Keratinocyte (primary cell): ENCODE results near the gene ZNF516. TPM values are rescaled to one million over a fixed set of nuclear protein-coding genes. Genes with fewer than 3 reads are reported as not detected.

Experiments used
- DNase-seq: peaks from one replicate; pipeline ENCODE4 v3.0.0-alpha.2; 2011; ENCODE audit warnings: low read depth, missing footprints, low spot score
- FAIRE-seq: peaks from 2 replicates; lab custom pipeline; 2011; peaks lifted over from hg19 to GRCh38; lab: Jason Lieb, UNC
- H2AFZ ChIP-seq: 2 replicates; pipeline ENCODE4 v1.6.0; 2012; ENCODE audit warnings: low read length, control low read depth, inconsistent platforms; ENCODE audit not compliant: control insufficient read depth
- H3K27ac ChIP-seq: 2 replicates; pipeline ENCODE4 v1.5.1; 2011; ENCODE audit warnings: low read length; ENCODE audit not compliant: control insufficient read depth, insufficient read depth
- H3K27me3 ChIP-seq: 3 replicates; pipeline ENCODE4 v1.6.0; 2011; ENCODE audit warnings: low read length; ENCODE audit not compliant: control insufficient read depth, insufficient read depth; ENCODE audit errors: extremely low read depth
- H3K36me3 ChIP-seq, 2 experiments: 2 replicates in 1 of 2; 3 replicates in 1 of 2; pipeline ENCODE4 v1.5.1; 2011; ENCODE audit warnings: low read length in 2 of 2, mild to moderate bottlenecking in 1 of 2; ENCODE audit not compliant: control insufficient read depth in 2 of 2, insufficient read depth in 2 of 2; ENCODE audit errors: extremely low read depth in 1 of 2
- H3K4me1 ChIP-seq: 3 replicates; pipeline ENCODE4 v1.5.1; 2011; ENCODE audit warnings: low read length; ENCODE audit not compliant: control insufficient read depth, insufficient read depth; ENCODE audit errors: extremely low read depth
- H3K4me2 ChIP-seq: 3 replicates; pipeline ENCODE4 v1.6.0; 2011; ENCODE audit warnings: low read depth, low read length; ENCODE audit not compliant: control insufficient read depth, insufficient read depth; ENCODE audit errors: extremely low read depth
- H3K4me3 ChIP-seq, 3 experiments: fragments of 200-600 bp in 1 of 3; sonication (generic) in 1 of 3; 2 replicates in 2 of 3; 3 replicates in 1 of 3; pipeline ENCODE4 v1.5.1; 2011 to 2016; ENCODE audit warnings: low read length in 3 of 3, mild to moderate bottlenecking in 3 of 3, control low read depth in 2 of 3, inconsistent platforms in 1 of 3, low read depth in 1 of 3, mixed read lengths in 1 of 3, mixed run types in 1 of 3, moderate library complexity in 1 of 3; ENCODE audit not compliant: control insufficient read depth in 2 of 3, insufficient read depth in 2 of 3; ENCODE audit errors: extremely low read depth in 1 of 3
- H3K79me2 ChIP-seq: 2 replicates; pipeline ENCODE4 v1.6.0; 2012; ENCODE audit warnings: low read length; ENCODE audit not compliant: control insufficient read depth, insufficient read depth
- H3K9ac ChIP-seq: 3 replicates; pipeline ENCODE4 v1.6.0; 2011; ENCODE audit warnings: low read length; ENCODE audit not compliant: control insufficient read depth, insufficient read depth; ENCODE audit errors: extremely low read depth
- H3K9me1 ChIP-seq: 3 replicates; pipeline ENCODE4 v1.6.0; 2011; ENCODE audit warnings: low read length; ENCODE audit not compliant: control insufficient read depth, insufficient read depth; ENCODE audit errors: extremely low read depth
- H3K9me3 ChIP-seq: 2 replicates; pipeline ENCODE4 v1.5.1; 2012; ENCODE audit warnings: low read depth, low read length; ENCODE audit not compliant: control insufficient read depth
- H4K20me1 ChIP-seq: 3 replicates; pipeline ENCODE4 v1.6.0; 2011; ENCODE audit warnings: low read length; ENCODE audit not compliant: control insufficient read depth, insufficient read depth; ENCODE audit errors: extremely low read depth
- EZH2 ChIP-seq: IDR thresholded peaks from one replicate; pipeline ENCODE4 v1.6.1; 2012; ENCODE audit warnings: inconsistent platforms, mild to moderate bottlenecking, low read length, moderate library complexity
- dilution Hi-C: fragments of 300-500 bp; cut with MboI; formaldehyde crosslinking; loops from one replicate; pipeline ENCODE4 v1.7.0; 2020; ENCODE audit warnings: low sequenced_read_pairs; ENCODE audit not compliant: extremely low pct_ligation_motif_present
- polyA plus RNA-seq, 5 experiments: library from polyadenylated mRNA; depleted of rRNA in 3 of 5; stranded (reverse) in 3 of 5; stranded (forward) in 1 of 5; unstranded in 1 of 5; fragments of >200 nt; gene quantifications; 1 replicate in 1 of 5; 2 replicates in 3 of 5; 3 replicates in 1 of 5; pipeline versions ENCODE4 v1.2.1 to v1.2.3, GENCODE V29; 2011 to 2012; ENCODE audit warnings: missing spikeins in 2 of 5, low read depth in 1 of 5, low replicate concordance in 1 of 5
- TF ChIP-seq, protein P1 (sequence below), 3 experiments: IDR thresholded peaks in 1 of 3; conservative IDR thresholded peaks in 1 of 3; optimal IDR thresholded peaks in 1 of 3; 2 replicates in 2 of 3; 3 replicates in 1 of 3; pipeline versions ENCODE3 to v1.5.1; 2011; ENCODE audit warnings: low read length in 3 of 3, mild to moderate bottlenecking in 3 of 3, moderate library complexity in 2 of 3, control low read depth in 1 of 3, inconsistent platforms in 1 of 3; ENCODE audit not compliant: insufficient read depth in 2 of 3; ENCODE audit errors: extremely low read depth in 1 of 3

Gene ZNF516
- polyA plus RNA-seq, 1 donor (not counting 4 experiments of a cell fraction or from before 2014, with no cell fraction given): 9.3 TPM

DNA sequence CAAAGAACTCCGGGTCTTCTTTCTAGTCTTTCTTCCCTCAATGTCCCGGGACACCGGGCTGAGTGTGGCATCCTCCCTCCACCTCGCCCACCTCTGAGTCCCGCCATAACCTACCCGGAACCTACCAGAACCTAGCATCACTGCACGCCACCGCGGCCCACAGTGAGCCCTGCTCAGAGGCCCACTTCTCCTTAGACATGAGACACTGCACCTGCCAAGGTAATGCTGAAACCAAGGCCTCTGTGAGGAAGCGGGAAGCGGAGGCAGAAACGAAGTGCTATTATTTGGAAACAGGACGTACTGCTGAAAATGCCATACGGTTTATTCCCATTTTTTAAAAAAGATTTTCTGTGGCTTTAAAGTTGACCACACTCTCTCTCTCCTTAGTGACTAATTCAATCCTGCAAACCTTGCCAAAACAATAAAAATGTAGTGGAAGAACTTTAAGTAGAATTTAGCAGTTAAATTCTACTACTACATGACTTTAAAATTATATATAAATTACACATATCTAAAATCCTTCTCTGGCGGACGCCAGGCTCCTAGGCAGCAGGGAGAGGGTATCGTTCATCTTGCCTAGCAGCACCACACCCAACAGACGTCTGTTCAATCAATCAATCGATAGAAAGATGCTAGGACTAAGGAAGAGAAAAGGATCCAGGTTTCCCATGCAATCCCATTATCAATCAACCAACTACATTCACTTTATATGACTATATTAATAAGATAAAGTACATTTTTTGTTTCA lies 82.0 kb downstream of the ZNF516 start:
- Histone ChIP-seq H3K9ac (no peak overlapping the region), H3K4me1 (no peaks in the 10 kb centered on the region), H3K36me3 (peaks cover 0 to 7% of the 10 kb centered on the region in 2 experiments), H3K79me2 (peaks cover 44% of the 10 kb centered on the region), H3K27me3 (no peaks in the 10 kb centered on the region), H3K9me3 (no peaks in the 10 kb centered on the region), H3K4me2 (no peak overlapping the region), H4K20me1 (peaks cover 8% of the 10 kb centered on the region), H3K27ac (no peak overlapping the region), H3K9me1 (no peaks in the 10 kb centered on the region), H2AFZ (no peak overlapping the region), H3K4me3 (no peak overlapping the region)
- dilution Hi-C loops: no loop called here
- TF ChIP-seq EZH2: no peak
- TF ChIP-seq, protein P1, sequence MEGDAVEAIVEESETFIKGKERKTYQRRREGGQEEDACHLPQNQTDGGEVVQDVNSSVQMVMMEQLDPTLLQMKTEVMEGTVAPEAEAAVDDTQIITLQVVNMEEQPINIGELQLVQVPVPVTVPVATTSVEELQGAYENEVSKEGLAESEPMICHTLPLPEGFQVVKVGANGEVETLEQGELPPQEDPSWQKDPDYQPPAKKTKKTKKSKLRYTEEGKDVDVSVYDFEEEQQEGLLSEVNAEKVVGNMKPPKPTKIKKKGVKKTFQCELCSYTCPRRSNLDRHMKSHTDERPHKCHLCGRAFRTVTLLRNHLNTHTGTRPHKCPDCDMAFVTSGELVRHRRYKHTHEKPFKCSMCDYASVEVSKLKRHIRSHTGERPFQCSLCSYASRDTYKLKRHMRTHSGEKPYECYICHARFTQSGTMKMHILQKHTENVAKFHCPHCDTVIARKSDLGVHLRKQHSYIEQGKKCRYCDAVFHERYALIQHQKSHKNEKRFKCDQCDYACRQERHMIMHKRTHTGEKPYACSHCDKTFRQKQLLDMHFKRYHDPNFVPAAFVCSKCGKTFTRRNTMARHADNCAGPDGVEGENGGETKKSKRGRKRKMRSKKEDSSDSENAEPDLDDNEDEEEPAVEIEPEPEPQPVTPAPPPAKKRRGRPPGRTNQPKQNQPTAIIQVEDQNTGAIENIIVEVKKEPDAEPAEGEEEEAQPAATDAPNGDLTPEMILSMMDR (optimal IDR thresholded peaks at IDR 0.05 in 1 of 3, IDR thresholded peaks at IDR 0.05 in 1 of 3, conservative IDR thresholded peaks at IDR 0.05 in 1 of 3; ENCODE audit: extremely low read depth in 1 of 3, insufficient read depth in 2 of 3, low read length in 3 of 3): no peak
- DNase-seq (no peak), FAIRE-seq (no peak)

DNA sequence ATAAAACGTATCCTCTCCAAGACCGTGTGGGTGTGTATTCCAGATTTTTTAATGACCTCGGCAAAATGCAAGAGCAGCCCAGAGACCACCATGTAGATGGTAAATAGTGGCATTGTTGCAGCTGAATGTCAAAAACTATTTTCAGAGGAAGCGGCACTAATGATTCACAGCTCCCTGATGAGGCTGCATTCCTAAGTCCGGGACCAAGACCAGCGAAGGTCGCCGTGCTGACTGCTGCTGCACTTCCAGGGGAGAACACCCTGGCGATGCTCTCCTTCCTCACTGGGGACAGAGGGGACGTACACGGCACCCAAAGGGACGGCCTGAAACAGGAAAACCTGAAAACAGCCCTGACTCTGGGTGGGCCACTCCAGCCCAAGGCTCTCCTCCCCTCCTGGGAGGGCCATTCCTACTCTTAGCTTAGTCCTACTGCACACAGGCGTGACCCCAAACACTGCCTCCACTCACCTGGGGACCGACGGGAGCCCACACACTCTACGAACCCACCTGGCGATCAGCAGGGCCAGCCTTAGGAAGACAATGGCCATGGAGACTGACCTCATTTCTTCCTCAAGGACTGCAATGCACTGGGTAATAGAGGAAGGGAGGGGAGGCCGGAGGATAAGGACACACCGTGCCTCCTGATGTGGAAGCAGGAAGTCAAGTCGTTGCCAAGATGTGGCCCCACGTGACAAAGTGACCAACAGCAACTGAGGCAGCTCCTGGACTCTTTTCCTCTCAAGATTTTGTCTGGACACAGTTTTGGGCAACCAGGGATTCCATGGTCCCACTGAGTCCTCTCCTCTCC lies 82.8 kb downstream of the ZNF516 start:
- DNase-seq (no peak), FAIRE-seq (no peak)
- Histone ChIP-seq H3K9me1 (no peaks in the 10 kb centered on the region), H3K4me3 (no peak overlapping the region), H3K79me2 (peaks cover 48% of the 10 kb centered on the region), H3K27ac (no peak overlapping the region), H2AFZ (no peak overlapping the region), H3K36me3 (peaks cover 0 to 7% of the 10 kb centered on the region in 2 experiments), H4K20me1 (peaks cover 8% of the 10 kb centered on the region), H3K4me1 (no peaks in the 10 kb centered on the region), H3K9ac (no peak overlapping the region), H3K27me3 (no peaks in the 10 kb centered on the region), H3K9me3 (no peaks in the 10 kb centered on the region), H3K4me2 (no peak overlapping the region)
- dilution Hi-C loops: no loop called here
- no peak for TF ChIP-seq EZH2
- TF ChIP-seq, protein P1 (optimal IDR thresholded peaks at IDR 0.05 in 1 of 3, IDR thresholded peaks at IDR 0.05 in 1 of 3, conservative IDR thresholded peaks at IDR 0.05 in 1 of 3; ENCODE audit: extremely low read depth in 1 of 3, insufficient read depth in 2 of 3, low read length in 3 of 3): no peak
